ENCODE data around the gene DHX35.

DNA sequence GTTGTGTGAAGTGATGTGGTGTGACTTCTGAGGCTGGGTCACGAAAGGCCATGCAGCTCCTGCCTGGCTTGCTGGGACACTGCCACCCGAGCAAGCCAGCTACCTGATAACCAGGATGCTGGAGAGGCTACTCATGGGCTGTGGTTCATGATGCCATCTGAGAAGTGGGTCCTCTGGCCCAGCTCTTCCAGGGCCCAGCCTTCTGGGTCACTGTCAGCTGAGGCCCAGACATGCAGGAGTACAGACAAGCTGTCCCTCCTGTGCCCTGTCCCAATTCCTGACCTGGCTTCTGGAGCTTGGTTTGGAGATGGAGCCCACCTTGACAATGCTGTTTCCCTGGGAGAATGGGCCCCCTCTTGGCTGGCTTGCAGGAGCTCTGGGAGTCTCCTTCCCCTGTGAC, 87.0 kb downstream of the DHX35 start:
- no peak for TF ChIP-seq ZNF274 (IDR thresholded peaks at IDR 0.05; ENCODE audit: low read length)
- TF ChIP-seq ZNF274 (tag by site-specific recombination; IDR thresholded peaks at IDR 0.05; ENCODE audit: borderline replicate concordance), result no peak
- TF ChIP-seq ZNF449 (tag by site-specific recombination; IDR thresholded peaks at IDR 0.05), result no peak
- TF ChIP-seq ZBTB20 (tag by site-specific recombination; IDR thresholded peaks at IDR 0.05), result no peak
- no peak for TF ChIP-seq ZNF121 (tag by site-specific recombination; IDR thresholded peaks at IDR 0.05)

All from HEK293 (cell line).